CD14-positive monocyte (primary cell): ENCODE data around the gene RHBG. TPM values are rescaled to one million over a fixed set of nuclear protein-coding genes. Genes with fewer than 3 reads are reported as not detected.

ENCODE experiments used
- DNase-seq, 3 donors: peaks; one replicate each; pipeline ENCODE4 v3.0.0-alpha.2; 2011 to 2022
- H2AFZ ChIP-seq: 2 replicates; pipeline ENCODE4 v1.6.0; 2012; ENCODE audit warnings: mild to moderate bottlenecking, low read depth, low read length, inconsistent platforms; ENCODE audit not compliant: insufficient read depth, poor library complexity, severe bottlenecking
- H3K27ac ChIP-seq, 2 donors: 1 replicate in 1 of 2; 2 replicates in 1 of 2; pipeline ENCODE4 v1.5.1; 2012 to 2013; ENCODE audit warnings: low read length in 2 of 2, control low read depth in 1 of 2, inconsistent platforms in 1 of 2, low read depth in 1 of 2, mild to moderate bottlenecking in 1 of 2
- H3K27me3 ChIP-seq, 2 donors: one replicate each; pipeline versions ENCODE4 v1.6.0 to v1.6.1; 2011 to 2013; ENCODE audit warnings: low read length in 2 of 2; ENCODE audit not compliant: control insufficient read depth in 2 of 2, insufficient read depth in 2 of 2
- H3K36me3 ChIP-seq, 2 donors: replicated peaks in 1 of 2; 1 replicate in 1 of 2; 2 replicates in 1 of 2; pipeline versions ENCODE4 v1.5.1 to v1.6.1; 2012 to 2013; ENCODE audit warnings: low read length in 2 of 2, control low read depth in 1 of 2, inconsistent platforms in 1 of 2, mild to moderate bottlenecking in 1 of 2; ENCODE audit not compliant: insufficient read depth in 2 of 2, control insufficient read depth in 1 of 2
- H3K4me1 ChIP-seq, 2 donors: 1 replicate in 1 of 2; 2 replicates in 1 of 2; pipeline versions ENCODE4 v1.5.1 to v1.6.1; 2012 to 2013; ENCODE audit warnings: low read length in 2 of 2, control low read depth in 1 of 2, inconsistent platforms in 1 of 2, mild to moderate bottlenecking in 1 of 2, moderate library complexity in 1 of 2; ENCODE audit not compliant: insufficient read depth in 2 of 2, control insufficient read depth in 1 of 2
- H3K4me2 ChIP-seq: replicated peaks from 2 replicates; pipeline ENCODE3; 2012; ENCODE audit warnings: low read length, moderate library complexity, mild to moderate bottlenecking; ENCODE audit not compliant: poor library complexity, severe bottlenecking; ENCODE audit errors: extremely low read depth
- H3K4me3 ChIP-seq, 3 experiments: fragments of 200-600 bp in 1 of 3; sonication (generic) in 1 of 3; replicated peaks in 1 of 3; 1 replicate in 2 of 3; 2 replicates in 1 of 3; pipeline ENCODE4 v1.5.1; 2011 to 2013; ENCODE audit warnings: low read length in 3 of 3, mild to moderate bottlenecking in 3 of 3, control low read depth in 2 of 3, low read depth in 2 of 3, inconsistent platforms in 1 of 3, moderate library complexity in 1 of 3
- H3K79me2 ChIP-seq: 2 replicates; pipeline ENCODE4 v1.6.0; 2012; ENCODE audit warnings: mild to moderate bottlenecking, control low read depth, inconsistent platforms, low read length, moderate library complexity; ENCODE audit not compliant: insufficient read depth
- H3K9ac ChIP-seq: 2 replicates; pipeline ENCODE4 v1.6.0; 2017; ENCODE audit warnings: low read length, mild to moderate bottlenecking; ENCODE audit not compliant: insufficient read depth, poor library complexity, severe bottlenecking
- H3K9me3 ChIP-seq, 2 donors: replicated peaks in 1 of 2; 1 replicate in 1 of 2; 2 replicates in 1 of 2; pipeline versions ENCODE4 v1.5.1 to v1.6.1; 2012 to 2013; ENCODE audit warnings: low read length in 2 of 2, control low read depth in 1 of 2; ENCODE audit not compliant: control insufficient read depth in 1 of 2, insufficient read depth in 1 of 2
- H4K20me1 ChIP-seq: 2 replicates; pipeline ENCODE4 v1.6.0; 2012; ENCODE audit warnings: mild to moderate bottlenecking, low read length, control low read depth, moderate library complexity; ENCODE audit not compliant: insufficient read depth
- H3K27ac Mint-ChIP-seq, 7 donors: one replicate each; pipeline ENCODE4 v1.8.0; 2020; ENCODE audit warnings: mild to moderate bottlenecking in 7 of 7, mixed read lengths in 7 of 7, moderate library complexity in 6 of 7, inconsistent platforms in 2 of 7
- H3K27me3 Mint-ChIP-seq, 3 donors: one replicate each; pipeline ENCODE4 v1.8.0; 2021 to 2022; ENCODE audit warnings: low read depth in 3 of 3, mild to moderate bottlenecking in 3 of 3, mixed read lengths in 3 of 3, moderate library complexity in 3 of 3, inconsistent platforms in 1 of 3
- H3K36me3 Mint-ChIP-seq, 2 donors: one replicate each; pipeline ENCODE4 v1.8.0; 2020; ENCODE audit warnings: mixed read lengths in 2 of 2, inconsistent platforms in 1 of 2, mild to moderate bottlenecking in 1 of 2
- H3K4me1 Mint-ChIP-seq: one replicate; pipeline ENCODE4 v1.8.0; 2020; ENCODE audit warnings: mild to moderate bottlenecking, mixed read lengths
- H3K4me3 Mint-ChIP-seq, 2 donors: one replicate each; pipeline ENCODE4 v1.8.0; 2020; ENCODE audit warnings: mild to moderate bottlenecking in 2 of 2, mixed read lengths in 2 of 2, moderate library complexity in 1 of 2
- H3K9me3 Mint-ChIP-seq, 7 donors: one replicate each; pipeline ENCODE4 v1.8.0; 2020 to 2022; ENCODE audit warnings: mixed read lengths in 7 of 7, mild to moderate bottlenecking in 6 of 7, moderate library complexity in 6 of 7, inconsistent platforms in 2 of 7
- CTCF ChIP-seq: fragments of 200-600 bp; IDR thresholded peaks from one replicate; pipeline ENCODE4 v1.8.0; 2022; ENCODE audit warnings: antibody characterized with exemption, mild to moderate bottlenecking
- WGBS: methylation state at CpG from one replicate; pipeline ENCODE4 v1.1.5; 2013; ENCODE audit warnings: missing lambda C conversion rate; ENCODE audit not compliant: insufficient coverage; 5-methylcytosine and 5-hydroxymethylcytosine counted together
- intact Hi-C, 2 donors: fragments of 100-400 bp; cut with micrococcal nuclease; formaldehyde crosslinking; loops; one replicate each; pipeline versions ENCODE4 v1.15.0 to v1.15.1; 2023
- polyA plus RNA-seq, 3 donors: library from polyadenylated mRNA; depleted of rRNA in 1 of 3; unstranded in 2 of 3; stranded (reverse) in 1 of 3; fragments of 300-500 nt in 2 of 3; fragments of >200 nt in 1 of 3; fragmentation: Illumina TruSeq in 2 of 3; gene quantifications; 1 replicate in 2 of 3; 2 replicates in 1 of 3; pipeline ENCODE4 v1.2.3, GENCODE V29; 2012 to 2021

The RHBG gene
- polyA plus RNA-seq, 3 donors = 0.08 TPM; not detected in 2

GRCh38 chr1:156421939-156422601 lies 53.1 kb downstream of the RHBG start:
- no peak for DNase-seq
- Mint-ChIP-seq H3K4me3 (peak overlapping the region; percentile 56 to 91), H3K9me3 (peaks cover 0 to 35% (median 12%) of the 10 kb centered on the region in 7 donors), H3K4me1 (peaks cover 27% of the 10 kb centered on the region), H3K36me3 (peaks cover 5 to 10% of the 10 kb centered on the region in 2 donors), H3K27me3 (peaks cover 93 to 99% (median 96%) of the 10 kb centered on the region in 3 donors), H3K27ac (peak overlapping the region in 3 of 7 donors; percentile 50 to 81 (median 80))
- Histone ChIP-seq H4K20me1 (no peaks in the 10 kb centered on the region), H3K27me3 (peaks cover 81 to 100% of the 10 kb centered on the region in 2 donors), H3K36me3 (no peaks in the 10 kb centered on the region), H2AFZ (peak overlapping the region; percentile 76), H3K4me3 (peak overlapping the region in 1 of 3 experiments; percentile 73), H3K79me2 (no peaks in the 10 kb centered on the region), H3K9ac (no peak overlapping the region), H3K27ac (no peak overlapping the region), H3K9me3 (peaks cover 0 to 33% of the 10 kb centered on the region in 2 donors), H3K4me1 (peaks cover 24 to 26% of the 10 kb centered on the region in 2 donors), H3K4me2 (peak overlapping the region; percentile 82)
- no peak for TF ChIP-seq CTCF
- WGBS = 12% methylated on average over 9 of the region's 12 CpGs
- intact Hi-C loops = loop anchor here in 1 of 2 donors (5.0 kb wide), 1 partner anchor 740 kb away; no protein-coding TSS in a partner anchor

- peak overlapping the region in 1 of 7 donors; percentile 42 for H3K27ac Mint-ChIP-seq
- peaks cover 0 to 35% of the 10 kb centered on the region in 2 donors for H3K9me3 ChIP-seq
- H3K36me3 Mint-ChIP-seq = peaks cover 5 to 10% of the 10 kb centered on the region in 2 donors
- no peak overlapping the region for H3K9ac ChIP-seq
- peaks cover 0 to 35% (median 12%) of the 10 kb centered on the region in 7 donors for H3K9me3 Mint-ChIP-seq
- peaks cover 24 to 26% of the 10 kb centered on the region in 2 donors for H3K4me1 ChIP-seq
- peak overlapping the region in 1 of 2 donors; percentile 91 for H3K4me3 Mint-ChIP-seq
- no peaks in the 10 kb centered on the region for H3K36me3 ChIP-seq
- intact Hi-C loops = loop anchor here in 1 of 2 donors (5.0 kb wide), 1 partner anchor 740 kb away; no protein-coding TSS in a partner anchor
- no peak for TF ChIP-seq CTCF
- H3K4me1 Mint-ChIP-seq = peaks cover 27% of the 10 kb centered on the region
- H3K79me2 ChIP-seq = no peaks in the 10 kb centered on the region
- H4K20me1 ChIP-seq = no peaks in the 10 kb centered on the region
- H3K27ac ChIP-seq = no peak overlapping the region
- peaks cover 93 to 99% (median 96%) of the 10 kb centered on the region in 3 donors for H3K27me3 Mint-ChIP-seq
- H3K27me3 ChIP-seq = peaks cover 81 to 100% of the 10 kb centered on the region in 2 donors
- H3K4me3 ChIP-seq = no peak overlapping the region
- H3K4me2 ChIP-seq = no peak overlapping the region
- H2AFZ ChIP-seq = no peak overlapping the region
- 18% methylated on average over 15 of the region's 15 CpGs for WGBS
- DNase-seq = no peak
Measured at GRCh38 chr1:156422602-156423091, 53.6 kb downstream of the RHBG start.
